ENCODE data around the gene SIRPB2.
"Not testable (repeated sequence)": the region's sequence is repeated elsewhere in the genome, so short reads cannot be mapped to it uniquely, and the experiment has no call there.

SIRPB2 gene

GRCh38 chr20:1500496-1500895 is 9.3 kb upstream of the SIRPB2 start:
- DNase-seq, result no peak

GRCh38 chr20:1499528-1500420 is 8.6 kb upstream of the SIRPB2 start:
- no peak for DNase-seq

DNA sequence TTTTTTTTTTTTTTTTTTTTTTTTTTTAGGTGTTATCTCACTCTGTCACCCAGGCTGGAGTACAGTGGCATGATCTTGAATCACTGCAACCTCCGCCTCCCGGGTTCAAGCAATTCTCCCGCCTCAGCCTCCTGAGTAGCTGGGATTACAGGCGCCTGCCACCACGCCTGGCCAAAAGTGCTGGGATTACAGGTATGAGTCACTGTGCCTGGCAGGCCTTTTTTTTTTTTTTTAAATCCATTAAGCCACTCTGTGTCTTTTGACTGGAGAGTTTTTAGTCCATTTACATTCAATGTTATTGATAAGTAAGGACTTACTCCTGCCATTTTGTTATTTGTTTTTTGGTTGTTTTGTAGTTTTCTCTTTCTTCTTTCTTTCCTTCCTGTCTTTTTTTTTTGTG is 6.2 kb upstream of the SIRPB2 start:
- DNase-seq, result not testable (repeated sequence)

DNA sequence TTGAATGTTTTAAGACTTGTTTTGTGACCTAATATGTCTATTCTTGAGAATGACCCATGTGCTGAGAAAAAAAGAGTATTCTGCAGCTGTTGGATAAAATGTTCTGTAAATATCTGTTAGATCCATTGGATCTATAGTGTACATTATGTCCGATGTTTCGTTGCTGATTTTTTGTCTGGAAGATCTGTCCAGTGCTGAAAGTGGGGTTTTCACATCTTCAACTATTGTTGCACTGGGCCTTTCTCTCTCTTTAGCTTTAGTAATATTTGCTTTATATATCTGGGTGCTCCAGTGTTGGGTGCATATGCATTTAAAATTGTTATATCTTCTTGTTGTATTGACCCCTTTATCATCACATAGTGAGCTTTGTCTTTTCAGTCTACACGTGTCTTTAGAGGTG is 5.7 kb upstream of the SIRPB2 start:
- no peak for DNase-seq

DNA sequence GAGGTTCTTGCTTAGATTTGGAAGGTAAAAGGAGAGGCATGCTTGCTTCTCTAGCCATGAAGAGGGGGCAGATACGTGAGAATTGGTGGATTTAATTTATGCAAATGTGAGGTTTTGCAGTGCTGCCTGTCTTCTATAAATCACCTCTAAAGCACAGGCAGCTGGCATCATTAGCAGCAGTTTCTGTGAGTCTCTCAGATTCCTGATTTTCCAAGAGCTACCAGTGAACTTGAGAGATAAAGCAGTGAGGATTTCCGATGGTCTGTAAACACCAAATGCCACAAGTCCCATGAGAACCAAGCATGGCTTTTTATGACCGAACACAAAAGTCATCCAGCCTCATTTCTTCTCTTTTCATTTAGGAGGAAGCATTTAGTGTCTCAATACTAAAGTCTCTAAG is 3.2 kb upstream of the SIRPB2 start:
- no peak for DNase-seq

- no peak for DNase-seq
Observed at GRCh38 chr20:1493536-1493935, 2.3 kb upstream of the SIRPB2 start.

DNA sequence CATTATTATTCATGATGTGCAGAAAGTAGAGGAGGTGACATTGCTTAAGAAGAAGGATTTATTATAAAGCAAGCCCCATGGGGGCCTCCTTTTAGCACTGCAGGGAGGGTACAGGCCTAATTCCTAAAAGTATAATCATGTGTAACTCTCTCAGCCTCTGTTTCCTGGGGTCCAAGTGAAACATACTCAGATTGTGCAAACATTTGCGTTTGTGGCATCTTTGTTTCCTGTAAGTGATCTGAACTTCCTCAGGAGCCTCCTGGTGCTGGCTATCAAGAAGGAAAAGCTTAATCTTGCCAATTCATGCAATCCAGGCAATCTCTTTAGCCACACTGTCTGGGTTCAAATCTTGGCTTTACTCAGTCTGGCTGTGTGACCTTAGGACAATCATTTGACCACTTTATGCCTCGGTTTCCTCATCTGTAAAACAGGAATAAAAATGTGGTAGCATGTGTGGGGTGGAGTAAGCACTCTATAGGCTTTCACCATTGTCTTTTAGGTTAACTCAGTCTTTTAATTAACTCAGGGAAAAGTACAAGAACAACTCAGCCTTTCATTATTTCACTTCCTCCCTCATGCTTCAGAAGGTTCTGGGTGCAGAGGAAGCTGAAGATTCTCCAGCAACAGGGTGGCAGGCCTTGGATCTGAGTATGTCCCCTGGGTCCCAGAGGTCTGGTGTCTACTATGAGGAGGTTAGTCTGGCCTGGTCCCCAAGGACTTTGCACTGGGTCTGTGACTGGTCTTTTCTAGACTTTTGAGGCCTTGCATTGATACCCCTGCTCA is 831 bp upstream of the SIRPB2 start:
- DNase-seq, result no peak

DNA sequence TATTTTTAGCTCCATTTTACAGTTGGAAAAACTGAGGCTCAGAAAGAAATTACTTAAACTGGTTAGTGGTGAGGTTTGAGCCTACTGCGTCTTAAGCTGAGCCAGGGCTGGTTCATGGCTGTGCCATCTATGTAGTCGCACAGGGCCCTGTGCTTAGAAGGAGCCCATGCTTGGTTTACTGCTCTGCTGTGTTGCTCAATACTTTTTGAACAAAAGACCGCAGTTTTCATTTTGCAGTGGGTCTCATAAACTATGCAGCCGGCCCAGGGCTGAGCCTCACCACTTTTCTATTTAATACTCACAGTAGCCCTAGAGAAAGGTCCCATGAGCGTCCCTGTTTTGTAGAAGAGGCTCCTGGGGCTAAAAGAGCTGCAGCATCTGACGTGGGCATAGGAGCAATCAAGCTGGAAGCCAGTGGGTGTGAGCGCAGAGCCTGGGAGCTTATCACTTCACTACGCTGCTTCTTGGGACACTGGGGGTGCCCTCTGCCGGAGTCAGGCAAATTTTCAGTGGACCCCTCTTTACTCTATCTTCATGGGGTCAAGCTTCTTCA is 501 bp downstream of the SIRPB2 start:
- DNase-seq, result no peak

DNA sequence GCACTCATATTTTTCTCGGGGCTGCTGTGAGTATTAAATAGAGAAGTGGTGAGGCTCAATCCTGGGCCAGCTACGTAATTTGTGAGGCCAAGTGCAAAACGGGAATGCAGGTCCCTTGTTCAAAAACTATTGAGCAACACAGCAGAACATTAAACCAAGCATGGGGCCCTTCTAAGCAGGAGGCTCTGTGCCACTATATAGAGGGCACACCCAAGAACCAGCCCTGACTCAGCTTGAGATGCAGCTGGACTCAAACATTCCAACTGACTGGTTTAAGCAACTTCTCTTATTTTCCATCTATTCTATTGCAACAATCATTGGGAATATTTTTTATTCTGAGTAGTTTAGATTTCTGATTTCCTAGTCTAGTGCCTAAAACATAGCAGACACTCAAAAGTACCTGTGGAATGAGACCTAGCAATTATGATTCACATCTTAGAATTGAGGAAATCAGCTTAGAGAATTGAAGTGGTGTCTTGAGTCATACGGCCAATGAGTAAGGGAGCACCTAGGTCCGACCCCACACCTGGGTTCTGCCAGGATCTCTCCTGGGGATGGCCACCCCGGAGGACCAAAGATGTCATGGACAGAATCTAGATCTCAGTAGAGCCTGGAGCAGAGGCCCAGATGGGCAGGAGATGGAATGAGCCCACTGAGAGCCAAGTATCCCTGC is 1.3 kb downstream of the SIRPB2 start:
- DNase-seq, result no peak

GRCh38 chr20:1489325-1489724 is 1.9 kb downstream of the SIRPB2 start:
- DNase-seq, result no peak

- no peak for DNase-seq
Observed at GRCh38 chr20:1486566-1486965, 4.7 kb downstream of the SIRPB2 start.

- no peak for DNase-seq
Observed at GRCh38 chr20:1484438-1485116, 6.6 kb downstream of the SIRPB2 start.

- DNase-seq, result no peak
Observed at GRCh38 chr20:1479831-1480595, 11.2 kb downstream of the SIRPB2 start.

DNA sequence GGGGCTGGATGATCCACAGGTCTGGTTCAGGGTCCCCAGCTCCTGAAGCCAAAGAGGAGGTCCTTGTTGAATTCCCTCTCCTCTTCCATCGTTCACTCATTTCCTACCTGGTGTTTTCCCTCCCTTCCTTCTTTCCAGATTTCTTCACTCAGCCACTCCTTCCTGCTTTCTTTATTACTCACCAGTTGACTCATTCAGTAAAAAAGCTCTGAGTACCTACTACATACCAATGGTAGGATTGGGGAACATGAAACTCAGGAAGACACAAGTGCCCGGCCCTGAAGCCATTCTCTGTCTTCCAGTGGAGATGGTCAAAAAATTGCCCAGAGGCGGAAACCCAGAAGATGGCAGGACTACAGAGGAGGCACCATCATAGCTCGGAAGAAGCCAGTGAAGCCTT is 12.7 kb downstream of the SIRPB2 start:
- DNase-seq, result no peak

DNA sequence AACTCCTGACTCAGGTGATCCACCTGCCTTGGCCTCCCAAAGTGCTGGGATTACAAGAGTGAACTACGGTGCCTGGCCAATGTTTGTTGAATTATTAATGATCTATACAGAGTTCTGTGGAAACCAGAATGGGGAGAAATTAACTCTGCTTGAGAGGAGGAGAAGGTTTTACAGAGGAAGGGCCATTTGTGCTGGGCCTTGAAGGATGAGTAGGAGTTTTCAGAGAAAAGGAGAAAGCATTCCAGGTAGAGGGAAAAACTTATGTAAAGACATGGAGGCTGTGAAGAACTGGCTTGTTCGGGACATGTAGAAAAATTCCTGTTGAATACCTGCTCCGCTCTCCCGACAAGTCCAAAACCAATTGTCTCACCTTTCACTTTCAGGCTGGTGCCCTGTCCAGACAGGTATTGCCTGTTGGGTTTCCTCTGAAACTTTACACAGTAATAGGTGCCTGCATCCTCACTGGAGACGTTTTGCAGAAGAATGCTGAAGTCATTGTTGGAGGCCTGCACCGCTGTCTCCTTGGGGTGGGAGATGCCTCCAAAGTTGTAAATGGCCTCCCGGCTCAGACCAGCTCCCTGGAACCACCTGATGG is 13.2 kb downstream of the SIRPB2 start:
- DNase-seq, result no peak

- DNase-seq, result no peak
Observed at GRCh38 chr20:1474817-1475603, 16.2 kb downstream of the SIRPB2 start.

DNA sequence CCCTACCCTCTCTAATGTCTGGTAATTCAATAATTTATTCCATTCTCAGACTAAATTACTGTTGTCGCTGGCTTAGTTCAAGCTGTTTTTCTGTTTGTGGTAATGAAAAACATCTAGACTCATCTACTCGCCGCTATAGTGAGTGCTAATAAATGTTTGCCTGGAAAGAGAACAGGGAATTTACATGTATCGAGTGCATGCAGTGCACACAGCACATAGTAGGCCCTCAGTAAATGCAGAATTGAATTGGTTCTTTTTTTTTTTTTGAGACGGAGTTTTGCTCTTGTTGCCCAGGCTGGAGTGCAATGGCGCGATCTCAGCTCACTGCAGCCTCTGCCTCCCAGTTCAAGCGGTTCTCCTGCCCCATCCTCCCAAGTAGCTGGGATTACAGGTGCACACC is 16.9 kb downstream of the SIRPB2 start:
- DNase-seq, result no peak

DNA sequence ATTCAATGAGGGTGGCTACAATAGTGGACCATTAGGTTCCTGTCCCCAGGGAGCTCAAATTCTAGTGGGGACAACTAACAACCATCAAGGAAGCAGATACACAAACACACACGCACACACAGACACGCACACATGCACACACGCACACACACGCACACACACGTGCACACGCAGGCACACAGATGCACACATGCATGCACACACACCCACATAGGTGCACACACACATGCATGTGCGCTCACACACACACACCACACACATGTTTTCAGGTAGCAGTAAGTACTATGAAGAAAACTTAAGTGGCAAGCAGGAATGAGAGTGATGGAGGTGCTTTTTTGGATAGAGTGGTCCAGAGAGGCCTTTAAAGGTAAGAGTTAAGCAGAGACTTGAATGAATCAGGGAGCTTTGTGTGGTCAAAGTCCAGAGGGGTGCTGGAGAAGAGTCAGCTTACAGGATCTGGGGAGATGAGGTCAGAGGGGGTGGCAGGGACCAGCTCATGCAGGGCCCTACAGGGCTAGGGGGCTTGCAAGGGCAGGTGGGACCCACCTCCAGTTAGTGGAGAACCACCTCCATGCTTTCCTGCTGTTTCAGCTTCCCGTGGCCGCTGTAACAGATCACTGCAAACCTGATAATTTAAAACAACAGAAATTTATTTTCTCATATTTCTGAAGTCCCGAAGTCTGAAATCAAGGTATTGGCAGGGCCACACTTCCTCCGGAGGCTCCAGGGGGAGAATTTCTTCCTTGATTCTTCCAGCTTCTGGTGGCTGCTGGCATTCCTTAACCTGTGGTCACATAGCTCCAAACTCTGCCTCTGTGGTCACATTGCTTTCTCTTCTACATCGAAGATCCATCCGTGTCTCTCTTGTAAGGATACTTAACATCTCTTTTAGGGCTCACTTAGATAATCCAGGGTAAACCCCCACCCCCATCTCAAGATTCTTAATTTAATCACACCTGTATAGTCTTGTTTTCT is 17.7 kb downstream of the SIRPB2 start:
- no peak for DNase-seq
